ENCODE results near the gene ABRACL.
"Not testable (repeated sequence)": the region's sequence is repeated elsewhere in the genome, so short reads cannot be mapped to it uniquely, and the experiment has no call there.

The ABRACL gene, protein sequence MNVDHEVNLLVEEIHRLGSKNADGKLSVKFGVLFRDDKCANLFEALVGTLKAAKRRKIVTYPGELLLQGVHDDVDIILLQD

DNA sequence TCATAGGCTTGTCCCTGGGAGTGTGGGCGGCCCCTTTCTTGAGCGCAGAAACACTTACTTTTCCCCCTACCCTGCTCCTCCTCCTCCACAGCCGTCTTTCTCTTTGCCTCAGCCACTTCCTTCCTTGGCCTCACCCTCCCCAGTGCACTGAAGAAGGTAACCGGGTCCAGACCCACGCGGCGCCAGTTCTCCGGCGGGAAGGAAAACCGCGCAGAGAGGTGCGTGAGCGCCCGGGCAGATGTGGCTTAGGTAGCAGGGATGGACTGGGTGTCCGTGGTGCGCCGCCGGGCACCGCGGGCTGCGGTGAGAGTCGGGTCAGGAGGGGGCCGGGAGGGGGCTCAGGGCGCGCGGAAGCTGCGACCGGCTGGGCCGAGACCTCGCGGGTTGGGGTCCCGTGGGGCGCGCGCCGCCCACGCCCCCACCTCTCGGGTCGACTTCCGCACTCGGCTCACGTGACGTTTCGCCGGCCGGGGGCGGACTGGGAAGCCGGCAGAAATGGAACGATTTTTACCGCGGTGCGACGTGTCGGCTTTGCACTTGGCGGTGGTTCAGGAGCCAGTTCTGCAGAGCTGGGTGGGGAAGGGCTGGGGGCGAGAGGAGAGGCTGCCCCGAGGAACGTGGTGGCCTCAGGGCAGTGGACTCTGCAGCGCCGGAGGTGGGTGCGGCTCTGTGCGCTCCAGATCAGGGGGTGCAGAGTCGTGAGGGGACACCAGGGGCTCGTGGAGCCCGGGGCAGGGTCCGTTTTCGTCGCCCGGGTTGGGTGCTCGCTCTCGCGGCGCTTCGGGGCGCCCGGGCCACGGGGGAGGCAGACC is at the start of gene ABRACL:
Gene ABRACL, plus strand, starts transcription at position 88 of the 812 bp plus-strand sequence. CDS start 5,416 bp downstream, outside the sequence.
- DNase-seq (ENCODE audit: extremely low spot score, insufficient read length, low read depth) (peak; percentile 67), FAIRE-seq (peak; percentile 94)

DNA sequence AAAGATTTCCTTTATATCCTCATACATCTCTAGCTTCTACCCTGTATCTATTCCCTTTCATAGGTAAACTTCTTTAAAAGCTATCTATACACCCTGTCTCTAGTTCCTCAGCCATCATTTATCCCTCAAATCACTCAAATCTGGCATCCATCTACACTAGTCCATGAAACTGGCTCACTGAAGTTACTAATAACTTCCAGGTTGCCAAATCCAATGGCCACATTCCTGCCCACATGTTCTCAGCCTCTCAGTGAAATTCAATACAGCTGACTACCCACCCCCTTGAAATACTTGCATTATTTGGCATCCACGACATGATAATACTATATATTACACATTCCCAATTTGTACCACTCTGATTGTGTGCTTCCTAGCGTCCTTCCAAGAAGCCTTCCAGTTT is 49.2 kb upstream of the ABRACL start:
- FAIRE-seq: peak; percentile 47
- no peak for DNase-seq (ENCODE audit: extremely low spot score, insufficient read length, low read depth)

DNA sequence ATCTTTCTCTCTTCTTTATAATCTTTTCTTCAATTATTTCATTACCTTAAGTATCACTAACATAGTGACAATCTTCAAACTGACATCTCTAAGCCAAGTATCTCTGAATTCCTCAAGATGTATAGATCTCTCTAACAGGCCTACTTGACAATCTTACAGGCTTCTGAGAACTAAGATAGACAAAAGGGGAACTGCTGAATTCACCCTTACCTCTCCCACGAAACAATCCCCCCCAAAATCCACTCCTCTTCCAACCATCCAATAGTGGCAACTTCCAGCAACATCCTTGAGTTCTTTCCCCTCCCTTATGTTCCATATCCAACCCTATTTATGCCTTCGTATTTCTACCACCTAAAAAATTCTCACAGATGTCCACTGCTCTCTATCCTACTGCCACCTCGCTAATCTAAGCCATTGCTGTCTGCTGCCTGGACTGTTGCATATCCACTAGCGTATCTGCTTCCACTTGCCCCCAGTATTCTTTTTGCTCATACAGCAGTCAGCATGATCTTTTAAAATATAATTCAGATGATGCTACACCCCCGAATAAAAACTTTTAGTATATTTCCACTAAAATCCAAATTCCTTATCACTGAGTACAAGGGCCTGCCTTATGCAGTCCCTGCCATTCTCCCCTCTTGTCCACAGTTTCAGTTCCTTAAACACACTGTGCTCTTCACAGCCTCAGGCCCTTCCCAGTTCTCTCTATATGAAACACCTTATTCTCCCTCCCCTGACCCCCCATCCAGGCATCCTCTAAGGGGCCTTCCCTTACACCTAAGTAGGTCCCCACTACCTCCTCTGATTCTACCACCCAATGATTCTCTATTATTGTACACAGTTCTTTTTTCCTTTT is 48.5 kb upstream of the ABRACL start:
- FAIRE-seq (no peak), DNase-seq (ENCODE audit: extremely low spot score, insufficient read length, low read depth) (no peak)

DNA sequence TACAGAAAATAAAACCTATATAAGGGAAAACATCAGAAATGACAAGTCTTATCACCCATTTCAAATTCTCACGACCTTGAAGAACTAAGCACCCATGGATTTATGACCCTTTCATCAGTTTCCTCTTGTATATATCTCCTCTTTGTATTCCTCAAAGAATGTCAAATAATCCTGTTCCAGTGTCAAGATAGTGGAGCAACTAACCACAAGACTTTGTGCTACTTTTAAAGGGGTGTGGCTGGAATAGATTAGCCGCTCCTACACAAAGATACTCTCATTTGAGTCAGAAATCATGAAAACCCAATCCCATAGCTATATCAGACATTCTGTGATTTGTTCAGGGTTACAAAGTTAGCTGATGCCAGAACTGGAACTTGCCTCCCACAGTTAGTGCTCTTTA is 47.1 kb upstream of the ABRACL start:
- no peak for FAIRE-seq
- no peak for DNase-seq (ENCODE audit: extremely low spot score, insufficient read length, low read depth)

DNA sequence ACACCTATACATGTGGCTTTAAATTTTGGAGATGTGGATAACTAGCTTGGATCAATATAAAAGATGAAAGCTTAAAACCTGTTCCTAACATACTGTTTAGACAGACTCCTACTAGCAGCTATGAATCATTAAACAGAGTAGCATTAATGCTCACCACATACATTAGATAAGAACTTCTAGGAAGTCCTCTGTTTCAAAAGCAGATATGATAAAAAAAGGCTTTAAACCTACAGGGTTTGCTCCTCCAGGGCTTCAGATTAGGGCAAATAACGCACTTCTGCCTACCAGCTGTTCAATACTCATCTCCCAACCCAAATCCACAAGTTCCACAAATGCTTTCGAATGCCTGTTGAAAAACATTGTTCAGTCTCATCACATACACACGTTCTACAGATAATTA is 42.0 kb upstream of the ABRACL start:
- FAIRE-seq (peak; percentile 48), DNase-seq (ENCODE audit: extremely low spot score, insufficient read length, low read depth) (no peak)

DNA sequence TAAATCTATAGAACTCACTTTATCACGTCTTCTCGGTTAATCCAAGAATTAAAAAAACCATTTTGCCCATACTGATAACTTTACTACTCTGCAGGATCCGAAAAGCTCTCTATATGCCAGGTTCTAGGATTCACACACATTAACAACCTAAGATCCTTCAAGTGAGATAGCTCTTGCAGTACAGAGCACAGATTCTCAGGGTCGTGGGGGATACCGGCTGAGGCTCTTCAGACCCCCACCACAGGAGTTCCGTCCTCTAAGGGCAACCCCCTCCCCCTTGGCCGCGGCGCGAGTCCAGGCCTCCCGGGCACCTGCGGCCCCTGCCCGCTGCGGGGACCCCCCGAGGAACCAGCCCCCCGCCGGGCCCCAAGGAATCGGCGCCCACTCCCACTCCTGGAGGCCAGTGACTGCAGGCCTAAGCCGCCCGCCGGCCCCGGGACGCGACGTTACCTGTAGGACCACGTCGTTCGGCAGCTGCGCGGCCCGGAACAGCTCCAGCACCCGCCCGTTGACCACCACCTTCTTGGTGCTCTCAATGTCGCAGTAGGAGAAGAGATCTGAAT is 41.4 kb upstream of the ABRACL start:
- FAIRE-seq: peak; percentile 54

DNA sequence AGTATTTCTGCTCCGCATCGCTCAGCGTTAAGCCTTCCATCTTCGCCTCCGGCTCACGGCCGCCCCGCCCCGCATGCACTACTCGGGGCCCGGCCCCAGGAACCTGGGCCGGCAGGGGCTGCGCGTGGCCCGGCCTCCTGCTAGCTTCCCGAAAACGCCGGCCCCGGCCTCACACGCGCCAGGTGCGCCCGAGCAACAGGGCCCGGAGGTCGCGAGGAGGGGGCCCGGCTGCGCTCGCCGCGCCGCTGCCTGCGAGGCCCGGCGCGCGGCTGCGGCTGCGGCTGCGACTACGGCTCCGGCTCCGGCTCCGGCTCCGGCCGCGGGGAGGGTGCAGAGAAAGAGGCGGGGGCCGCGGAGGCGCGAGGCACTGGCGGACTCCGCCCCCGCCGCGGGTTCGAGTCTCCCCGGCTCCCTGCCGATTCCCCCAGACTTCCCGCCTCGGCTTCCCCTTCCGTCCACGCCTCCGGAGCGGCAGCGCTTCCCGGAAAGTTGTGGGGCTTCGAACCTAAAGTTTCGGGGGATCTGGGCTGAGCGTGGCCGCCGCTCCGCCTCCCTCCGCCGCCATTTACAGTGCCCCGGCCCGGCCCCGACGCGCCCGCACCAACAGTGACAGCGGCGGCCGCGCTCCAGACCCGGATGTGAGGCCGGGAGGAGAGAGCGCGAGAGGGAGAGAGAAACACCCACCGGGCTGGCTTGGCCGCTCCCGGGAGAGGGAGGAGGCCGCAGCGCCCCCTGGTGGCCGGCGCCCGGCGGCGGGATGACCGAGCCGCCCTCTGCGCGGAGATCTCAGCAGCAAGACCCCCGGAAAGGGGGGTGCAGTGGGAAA is 40.7 kb upstream of the ABRACL start, which contains the start of gene REPS1:
Gene REPS1, minus strand, starts transcription at position 611 of the 826 bp plus-strand sequence. Its CDS starts 571 bp downstream, at position 40.
- FAIRE-seq (peak; percentile 74), DNase-seq (ENCODE audit: extremely low spot score, insufficient read length, low read depth) (peak; percentile 95)

More for the DNA sequence above, 41.4 kb upstream of the ABRACL start:
- peak; percentile 18 for DNase-seq (ENCODE audit: extremely low spot score, insufficient read length, low read depth)

DNA sequence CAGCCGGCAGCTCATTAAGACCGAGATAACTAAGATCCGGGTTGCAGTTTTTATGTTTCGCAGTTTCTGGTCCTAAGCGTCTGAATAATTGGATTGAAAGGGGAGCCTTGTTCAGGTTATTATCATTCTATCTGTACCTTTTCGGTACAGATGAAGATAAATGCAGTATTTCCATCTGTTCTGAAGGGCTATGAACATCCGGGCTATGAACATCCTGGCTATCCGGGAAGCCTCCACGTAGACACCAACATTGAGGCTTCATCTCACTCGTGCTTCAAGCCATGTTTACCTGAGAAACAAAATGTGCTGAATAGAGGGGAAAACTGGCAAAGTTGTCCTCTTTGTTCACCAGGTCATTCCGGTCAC is 40.1 kb upstream of the ABRACL start:
- FAIRE-seq (no peak), DNase-seq (ENCODE audit: extremely low spot score, insufficient read length, low read depth) (no peak)

DNA sequence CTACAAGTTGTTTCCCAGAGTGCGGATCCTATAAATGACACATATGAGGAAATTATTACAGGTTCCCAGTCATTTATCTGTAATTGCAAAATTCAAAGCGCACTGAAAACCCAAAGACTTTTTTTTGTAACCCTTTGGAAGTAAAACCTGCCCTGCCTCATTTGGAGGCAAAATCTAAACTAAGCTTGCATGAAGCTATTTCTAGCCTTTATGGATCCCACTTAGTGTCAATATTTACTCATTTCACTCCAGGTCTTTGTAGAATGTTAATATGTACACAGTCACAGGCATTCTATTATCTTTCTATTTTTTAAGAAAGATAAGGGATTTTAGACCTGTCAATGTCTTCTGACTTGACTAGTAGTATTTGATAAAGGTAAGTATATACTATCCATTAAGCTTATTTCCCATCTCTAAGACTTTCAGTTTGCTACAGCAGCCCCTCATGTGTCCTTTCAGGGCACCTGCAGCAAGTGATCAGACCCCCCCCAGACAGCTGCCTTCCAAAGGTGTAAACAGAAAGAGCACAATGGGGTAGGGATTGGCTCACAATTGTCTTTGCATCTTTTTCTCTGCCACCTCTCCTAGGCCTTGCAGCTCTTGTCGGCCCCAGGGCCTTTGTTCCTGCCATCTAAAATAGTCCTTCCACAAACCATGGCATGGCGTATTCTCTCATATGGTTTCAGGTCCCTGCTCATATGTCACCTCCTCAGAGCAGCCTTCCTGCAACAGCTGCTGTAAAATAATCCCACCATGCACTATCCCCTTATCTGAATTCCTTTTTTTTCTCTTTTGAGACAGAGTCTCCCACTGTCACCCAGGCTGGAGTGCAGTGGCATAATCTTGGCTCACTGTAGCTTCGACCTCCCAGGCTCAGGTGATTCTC is 39.2 kb upstream of the ABRACL start:
- DNase-seq (ENCODE audit: extremely low spot score, insufficient read length, low read depth): no peak
- FAIRE-seq: no peak

DNA sequence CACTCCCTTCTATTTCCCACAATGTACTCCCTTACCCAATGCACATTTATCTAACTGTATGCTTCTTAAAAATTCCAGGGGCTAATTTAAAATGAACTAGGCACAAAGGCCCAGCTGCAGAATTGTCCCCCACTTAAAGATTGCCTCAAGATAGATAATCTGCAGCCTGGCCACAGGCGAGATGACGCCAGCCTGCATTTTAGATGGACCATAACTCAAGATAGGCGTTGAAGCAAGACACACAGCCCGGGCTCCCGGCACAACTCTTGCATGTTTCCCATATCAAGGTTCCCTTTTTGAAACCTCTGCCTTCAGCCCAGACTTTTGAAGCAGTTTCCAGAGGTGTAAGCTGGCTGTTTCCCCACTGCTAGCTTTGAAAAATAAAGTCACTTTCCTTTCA is 37.3 kb upstream of the ABRACL start:
- DNase-seq (ENCODE audit: extremely low spot score, insufficient read length, low read depth) (no peak), FAIRE-seq (no peak)

DNA sequence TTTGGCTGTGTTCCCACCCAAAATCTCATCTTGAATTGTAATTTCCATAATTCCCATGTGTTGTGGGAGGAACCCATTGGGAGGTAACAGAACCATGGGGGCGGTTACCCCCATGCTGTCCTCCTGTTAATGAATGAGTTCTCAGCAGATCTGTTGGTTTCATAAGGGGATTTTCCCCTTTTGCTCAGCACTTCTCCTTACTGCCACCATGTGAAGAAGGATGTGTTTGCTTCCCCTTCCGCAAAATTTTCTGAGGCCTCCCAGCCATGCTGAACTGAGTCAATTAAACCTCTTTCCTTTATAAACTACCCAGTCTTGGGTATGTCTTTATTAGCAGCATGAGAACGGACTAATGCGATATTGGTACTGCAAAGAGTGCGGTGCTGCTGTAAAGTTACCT is 35.6 kb upstream of the ABRACL start:
- not testable (repeated sequence) for DNase-seq (ENCODE audit: extremely low spot score, insufficient read length, low read depth); FAIRE-seq

DNA sequence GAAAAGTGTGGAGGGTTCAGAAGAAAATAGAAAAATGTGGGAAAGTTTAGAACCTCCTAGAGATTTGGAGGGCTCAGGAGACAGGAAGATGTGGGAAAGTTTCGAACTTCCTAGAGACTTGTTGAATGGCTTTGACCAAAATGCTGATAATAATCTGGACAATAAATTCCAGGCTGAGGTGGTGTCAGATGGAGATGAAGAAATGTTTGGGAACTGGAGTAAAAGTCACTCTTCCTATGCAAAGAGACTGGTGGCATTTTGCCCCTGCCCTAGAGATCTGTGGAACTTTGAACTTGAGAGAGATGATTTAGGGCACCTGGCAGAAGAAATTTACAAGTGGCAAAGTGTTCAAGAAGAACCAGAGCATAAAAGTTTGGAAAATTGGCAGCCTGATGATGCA is 35.1 kb upstream of the ABRACL start:
- DNase-seq (ENCODE audit: extremely low spot score, insufficient read length, low read depth); FAIRE-seq: not testable (repeated sequence)

DNA sequence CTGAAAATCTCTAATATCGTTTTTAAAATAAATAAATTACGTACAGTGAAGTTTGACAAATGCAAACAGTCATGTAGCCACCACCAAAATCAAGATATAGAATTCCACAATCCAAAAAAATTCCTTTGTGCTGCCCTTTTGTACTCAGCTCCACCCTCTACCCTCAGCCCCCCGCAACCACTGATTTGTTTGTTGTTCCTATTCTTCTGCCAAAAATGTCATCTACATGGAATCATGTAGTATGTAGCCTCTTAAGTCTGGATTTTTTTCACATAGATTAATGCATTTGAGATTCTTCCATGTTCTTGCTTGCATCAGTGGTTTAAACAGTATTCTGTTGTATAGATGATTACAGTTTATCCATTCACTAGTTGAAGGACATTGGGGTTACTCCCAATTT is 32.0 kb upstream of the ABRACL start:
- no peak for DNase-seq (ENCODE audit: extremely low spot score, insufficient read length, low read depth)
- no peak for FAIRE-seq

DNA sequence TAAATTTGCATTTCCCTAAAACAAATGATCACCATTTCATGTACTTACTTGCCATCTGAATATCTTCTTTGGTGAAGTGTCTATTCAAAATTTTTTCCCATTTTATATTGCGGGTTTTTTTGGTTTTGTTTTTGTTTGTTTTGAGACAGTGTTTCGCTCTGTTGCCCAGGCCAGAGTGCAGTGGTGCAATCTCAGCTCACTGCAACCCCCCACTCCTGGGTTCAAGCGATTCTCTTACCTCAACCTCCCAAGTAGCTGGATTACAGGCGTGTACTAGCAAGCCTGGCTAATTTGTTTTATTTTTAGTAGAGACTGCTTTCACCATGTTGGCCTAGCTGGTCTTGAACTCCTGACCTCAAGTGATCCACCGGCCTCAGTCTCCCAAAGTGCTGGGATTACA is 31.4 kb upstream of the ABRACL start:
- DNase-seq (ENCODE audit: extremely low spot score, insufficient read length, low read depth): no peak
- no peak for FAIRE-seq

DNA sequence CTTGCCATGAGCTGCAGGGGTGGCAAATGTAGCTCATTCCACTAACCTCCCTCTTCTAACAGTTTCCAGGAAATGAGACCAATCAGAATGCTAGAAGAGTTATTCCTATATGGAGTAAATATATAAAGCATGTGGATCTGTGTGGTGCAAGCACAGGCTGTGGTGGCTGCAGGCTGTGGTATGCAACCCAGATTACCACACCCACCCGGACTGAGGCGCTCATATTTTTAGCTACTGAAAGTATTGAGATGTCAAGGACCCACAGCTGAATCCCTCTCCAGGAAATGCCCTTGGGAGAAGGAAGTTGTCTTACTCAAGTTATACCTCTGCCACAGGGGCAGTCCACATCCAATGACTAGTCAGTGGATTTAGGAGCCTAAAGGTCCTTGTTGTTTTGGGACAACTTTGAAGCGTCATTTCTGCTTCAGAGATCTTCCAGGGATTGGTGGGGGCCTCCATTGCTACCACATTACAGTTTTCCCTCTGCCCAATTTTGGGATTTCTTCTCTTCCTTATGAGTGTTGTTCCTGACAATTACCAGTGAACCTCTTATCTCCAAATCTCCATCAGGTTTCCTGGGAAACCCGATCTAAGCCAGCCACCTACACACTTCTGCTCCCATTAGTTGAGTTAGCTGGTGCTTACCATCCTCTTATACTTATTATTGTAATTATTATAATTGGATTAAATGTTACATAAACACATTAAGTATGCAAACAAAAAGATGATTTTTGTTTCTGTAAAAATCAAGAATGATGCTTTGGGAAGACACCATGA is 28.4 kb upstream of the ABRACL start:
- FAIRE-seq (no peak), DNase-seq (ENCODE audit: extremely low spot score, insufficient read length, low read depth) (no peak)

DNA sequence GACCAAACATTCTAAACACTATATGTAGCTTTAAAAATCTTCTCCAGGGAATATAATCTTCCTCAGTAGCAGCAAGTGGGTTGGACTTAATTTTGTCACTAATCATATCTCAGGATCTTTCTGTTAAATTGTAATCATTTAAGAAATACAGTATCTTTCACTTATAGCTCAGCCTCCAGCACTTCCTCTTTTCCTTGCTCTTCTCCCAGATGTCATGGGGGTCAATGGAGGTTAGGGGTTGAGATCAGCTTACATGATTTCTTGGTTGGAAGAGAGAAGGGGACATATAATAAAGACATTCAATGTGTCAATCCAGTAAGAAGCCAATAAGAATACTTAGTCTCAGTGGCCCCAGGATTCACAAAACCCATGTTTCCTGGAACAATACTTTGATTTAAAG is 24.8 kb upstream of the ABRACL start:
- FAIRE-seq (no peak), DNase-seq (ENCODE audit: extremely low spot score, insufficient read length, low read depth) (no peak)

DNA sequence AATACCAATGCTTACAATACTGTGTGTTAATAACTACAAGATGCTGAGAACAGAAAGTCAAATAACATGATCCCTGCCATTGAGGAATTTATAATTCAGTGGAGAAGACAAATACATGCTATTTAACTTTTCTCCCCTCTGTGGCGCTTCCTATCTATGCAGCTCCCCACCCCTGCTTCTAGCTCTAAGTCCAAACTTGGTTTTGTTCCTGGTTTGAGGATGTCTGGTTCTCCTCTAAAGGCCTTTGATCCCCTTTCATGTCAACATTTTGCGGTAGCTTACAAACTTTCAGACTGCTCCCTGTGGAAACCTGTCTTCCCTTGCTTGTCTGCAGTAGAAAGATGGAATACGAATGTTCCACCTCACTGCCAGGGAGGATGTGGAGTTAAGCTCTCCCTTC is 22.1 kb upstream of the ABRACL start:
- DNase-seq (ENCODE audit: extremely low spot score, insufficient read length, low read depth) (no peak), FAIRE-seq (no peak)

DNA sequence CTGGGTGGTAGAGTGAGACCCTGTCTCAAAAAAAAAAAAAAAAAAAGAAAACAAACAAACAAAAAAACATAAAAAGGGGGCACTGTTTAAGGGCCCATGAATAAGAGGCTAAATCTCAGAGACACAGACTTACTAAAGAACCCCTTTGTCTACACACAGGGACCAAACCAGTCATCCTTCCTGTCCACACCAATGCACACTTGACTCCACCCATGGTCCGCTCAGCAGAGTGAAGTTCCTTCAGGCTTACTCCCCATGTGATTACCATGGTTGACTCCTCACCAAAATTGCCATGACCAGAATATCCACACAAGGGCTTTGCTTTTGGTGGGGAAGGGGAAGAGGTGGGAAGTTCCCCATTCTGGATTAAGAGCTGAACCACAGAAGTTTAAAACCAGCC is 21.1 kb upstream of the ABRACL start:
- DNase-seq (ENCODE audit: extremely low spot score, insufficient read length, low read depth) (no peak), FAIRE-seq (no peak)

Data from GM18507 (cell line).